K562 (cell line): ENCODE measurements around the gene LAIR2.

Experiments used
- EHMT2 ChIP-seq: fragments of 450-650 bp; IDR thresholded peaks from 2 replicates; pipeline ENCODE4 v1.6.1; 2018; ENCODE audit warnings: antibody characterized with exemption
- MXI1 ChIP-seq: IDR thresholded peaks from 2 replicates; pipeline ENCODE4 v1.6.1; 2011; ENCODE audit warnings: low read depth, mild to moderate bottlenecking, improper control_type of control experiment, low read length
- POLR2A ChIP-seq: fragments of 450-650 bp; conservative IDR thresholded peaks from 2 replicates; pipeline ENCODE4 v1.6.1; 2016
- PTRF ChIP-seq: fragments of 450-650 bp; IDR thresholded peaks from 2 replicates; pipeline ENCODE4 v1.6.1; 2016; ENCODE audit warnings: mild to moderate bottlenecking, missing genetic modification characterization, missing compliant biosample characterization
- RAD51 ChIP-seq: fragments of 450-650 bp; IDR thresholded peaks from 2 replicates; pipeline ENCODE4 v1.7.1; 2016; ENCODE audit warnings: low read depth, mild to moderate bottlenecking, borderline replicate concordance
- SMARCA5 ChIP-seq: fragments of 450-650 bp; IDR thresholded peaks from 2 replicates; pipeline ENCODE4 v1.6.1; 2016
- TBL1XR1 ChIP-seq, 2 experiments: IDR thresholded peaks; 2 replicates each; pipeline ENCODE4 v1.6.1; 2012; ENCODE audit warnings: improper control_type of control experiment in 2 of 2, low read length in 2 of 2, mild to moderate bottlenecking in 1 of 2
- ZEB2 ChIP-seq: fragments of 450-650 bp; IDR thresholded peaks from 2 replicates; pipeline ENCODE4 v1.6.1; 2016
- TF ChIP-seq, protein P1 (sequence below): sonication (generic); formaldehyde crosslinking; IDR thresholded peaks from 2 replicates; pipeline ENCODE4 v1.8.1; 2023; ENCODE audit warnings: mild to moderate bottlenecking, missing genetic modification reagents, moderate library complexity
- TF ChIP-seq, protein P2 (sequence below): fragments of 250-450 bp; sonication (Bioruptor Pico); IDR thresholded peaks from 2 replicates; pipeline ENCODE4 v1.5.0; 2020; ENCODE audit warnings: mild to moderate bottlenecking
- TF ChIP-seq, protein P3 (sequence below): fragments of 250-450 bp; sonication (Bioruptor Pico); IDR thresholded peaks from 2 replicates; pipeline ENCODE4 v1.8.0; 2022; ENCODE audit warnings: moderate library complexity, mild to moderate bottlenecking, inconsistent platforms

DNA sequence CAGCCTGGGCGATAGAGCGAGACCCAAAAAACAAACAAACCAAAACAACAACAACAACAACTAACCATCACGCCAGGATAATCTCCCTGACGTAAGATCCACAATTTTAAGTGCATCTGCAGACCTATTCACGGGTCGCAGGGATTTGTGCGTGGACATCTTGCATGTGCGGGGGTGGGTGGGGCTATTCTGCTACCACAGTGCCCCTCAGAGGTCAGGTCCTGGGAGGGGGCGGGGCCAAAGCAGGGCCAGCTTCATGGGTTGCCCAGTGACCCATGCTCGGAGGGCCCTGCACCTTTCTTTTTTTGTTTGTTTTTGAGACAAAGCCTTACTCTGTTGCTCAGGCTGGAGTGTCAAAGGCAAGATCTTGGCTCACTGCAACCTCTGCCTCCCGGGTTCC, 26.9 kb upstream of the LAIR2 start:
- TF ChIP-seq POLR2A, result no peak
- TF ChIP-seq, protein P1, sequence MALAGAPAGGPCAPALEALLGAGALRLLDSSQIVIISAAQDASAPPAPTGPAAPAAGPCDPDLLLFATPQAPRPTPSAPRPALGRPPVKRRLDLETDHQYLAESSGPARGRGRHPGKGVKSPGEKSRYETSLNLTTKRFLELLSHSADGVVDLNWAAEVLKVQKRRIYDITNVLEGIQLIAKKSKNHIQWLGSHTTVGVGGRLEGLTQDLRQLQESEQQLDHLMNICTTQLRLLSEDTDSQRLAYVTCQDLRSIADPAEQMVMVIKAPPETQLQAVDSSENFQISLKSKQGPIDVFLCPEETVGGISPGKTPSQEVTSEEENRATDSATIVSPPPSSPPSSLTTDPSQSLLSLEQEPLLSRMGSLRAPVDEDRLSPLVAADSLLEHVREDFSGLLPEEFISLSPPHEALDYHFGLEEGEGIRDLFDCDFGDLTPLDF (CRISPR knock-in tag), result no peak
- TF ChIP-seq EHMT2, result no peak
- TF ChIP-seq TBL1XR1 (IDR thresholded peaks at IDR 0.05; ENCODE audit: low read length in 2 of 2), result no peak
- no peak for TF ChIP-seq MXI1
- TF ChIP-seq, protein P2, sequence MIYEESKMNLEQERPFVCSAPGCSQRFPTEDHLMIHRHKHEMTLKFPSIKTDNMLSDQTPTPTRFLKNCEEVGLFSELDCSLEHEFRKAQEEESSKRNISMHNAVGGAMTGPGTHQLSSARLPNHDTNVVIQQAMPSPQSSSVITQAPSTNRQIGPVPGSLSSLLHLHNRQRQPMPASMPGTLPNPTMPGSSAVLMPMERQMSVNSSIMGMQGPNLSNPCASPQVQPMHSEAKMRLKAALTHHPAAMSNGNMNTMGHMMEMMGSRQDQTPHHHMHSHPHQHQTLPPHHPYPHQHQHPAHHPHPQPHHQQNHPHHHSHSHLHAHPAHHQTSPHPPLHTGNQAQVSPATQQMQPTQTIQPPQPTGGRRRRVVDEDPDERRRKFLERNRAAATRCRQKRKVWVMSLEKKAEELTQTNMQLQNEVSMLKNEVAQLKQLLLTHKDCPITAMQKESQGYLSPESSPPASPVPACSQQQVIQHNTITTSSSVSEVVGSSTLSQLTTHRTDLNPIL (CRISPR knock-in tag), result no peak
- no peak for TF ChIP-seq SMARCA5
- TF ChIP-seq PTRF (tag), result no peak
- TF ChIP-seq RAD51, result no peak
- TF ChIP-seq ZEB2, result no peak
- TF ChIP-seq, protein P3, sequence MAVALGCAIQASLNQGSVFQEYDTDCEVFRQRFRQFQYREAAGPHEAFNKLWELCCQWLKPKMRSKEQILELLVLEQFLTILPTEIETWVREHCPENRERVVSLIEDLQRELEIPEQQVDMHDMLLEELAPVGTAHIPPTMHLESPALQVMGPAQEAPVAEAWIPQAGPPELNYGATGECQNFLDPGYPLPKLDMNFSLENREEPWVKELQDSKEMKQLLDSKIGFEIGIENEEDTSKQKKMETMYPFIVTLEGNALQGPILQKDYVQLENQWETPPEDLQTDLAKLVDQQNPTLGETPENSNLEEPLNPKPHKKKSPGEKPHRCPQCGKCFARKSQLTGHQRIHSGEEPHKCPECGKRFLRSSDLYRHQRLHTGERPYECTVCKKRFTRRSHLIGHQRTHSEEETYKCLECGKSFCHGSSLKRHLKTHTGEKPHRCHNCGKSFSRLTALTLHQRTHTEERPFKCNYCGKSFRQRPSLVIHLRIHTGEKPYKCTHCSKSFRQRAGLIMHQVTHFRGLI (CRISPR knock-in tag), result no peak
